Measurements from ENCODE around the gene SLC51A.

- no peak for TF ChIP-seq ZNF274 (IDR thresholded peaks at IDR 0.05; ENCODE audit: low read depth, low read length)
- no peak for TF ChIP-seq YY1 (IDR thresholded peaks at IDR 0.05; ENCODE audit: insufficient read depth, insufficient read length)
Measured at GRCh38 chr3:196227121-196227561, 10.8 kb downstream of the SLC51A start.

All from NT2/D1 (cell line).